HG03342 (cell line): ENCODE data around the gene HOXD9.

Source experiments
- ATAC-seq: cut with Tn5 transposase; IDR thresholded peaks from one replicate; pipeline ENCODE4 v1.9.1; 2021; ENCODE audit warnings: mild to moderate bottlenecking, moderate library complexity; ENCODE audit not compliant: unreplicated experiment

HOXD9 gene

GRCh38 chr2:176122683-176123410 lies at the start of gene HOXD9:
HOXD9 (plus strand) TSS chr2:176122719; CDS start chr2:176122769, 50 bp downstream.
- ATAC-seq: no peak

- ATAC-seq: no peak
These were observed 49.3 kb upstream of the HOXD9 start for GRCh38 chr2:176072951-176073904.

- no peak for ATAC-seq
These were observed 47.5 kb upstream of the HOXD9 start for GRCh38 chr2:176074919-176075425.

- no peak for ATAC-seq
These were observed 47.0 kb upstream of the HOXD9 start for GRCh38 chr2:176075481-176075880.

- ATAC-seq: no peak
These were observed 46.5 kb upstream of the HOXD9 start for GRCh38 chr2:176076063-176076462.

GRCh38 chr2:176076796-176077195 lies 45.7 kb upstream of the HOXD9 start:
- ATAC-seq: no peak

- ATAC-seq: no peak
These were observed 43.8 kb upstream of the HOXD9 start for GRCh38 chr2:176078541-176079284.

- ATAC-seq: no peak
These were observed 43.2 kb upstream of the HOXD9 start for GRCh38 chr2:176079285-176079830.

- no peak for ATAC-seq
These were observed 42.5 kb upstream of the HOXD9 start for GRCh38 chr2:176079831-176080539.

- no peak for ATAC-seq
These were observed 41.8 kb upstream of the HOXD9 start for GRCh38 chr2:176080540-176081375.

- no peak for ATAC-seq
These were observed 41.1 kb upstream of the HOXD9 start for GRCh38 chr2:176081376-176081836.

GRCh38 chr2:176081837-176082524 lies 40.5 kb upstream of the HOXD9 start:
- ATAC-seq: no peak

GRCh38 chr2:176082525-176082823 lies 40.0 kb upstream of the HOXD9 start:
- no peak for ATAC-seq

- ATAC-seq: no peak
These were observed 39.4 kb upstream of the HOXD9 start for GRCh38 chr2:176082824-176083751.

GRCh38 chr2:176083796-176084261 lies 38.7 kb upstream of the HOXD9 start, which contains the start of gene EVX2:
EVX2 (minus strand) TSS chr2:176083962; CDS start chr2:176083776, 186 bp downstream.
- no peak for ATAC-seq

GRCh38 chr2:176084611-176085119 lies 37.9 kb upstream of the HOXD9 start:
- ATAC-seq: no peak

- no peak for ATAC-seq
These were observed 37.3 kb upstream of the HOXD9 start for GRCh38 chr2:176085120-176085788.
